H1 (cell line): ENCODE results near the gene GBF1. TPM values are rescaled to one million over a fixed set of nuclear protein-coding genes. Genes with fewer than 3 reads are reported as not detected.

Experiments used
- CTCF ChIA-PET: fragments of 300-600 bp; sonication (Branson Sonifier 250); formaldehyde crosslinking; loops from one replicate; lab custom pipeline; 2021; ENCODE audit not compliant: partially characterized antibody; lab: Charles Lee
- POLR2A ChIA-PET: fragments of 300-600 bp; sonication (Branson Sonifier 250); formaldehyde crosslinking; loops from one replicate; lab custom pipeline; 2021; ENCODE audit warnings: inconsistent platforms; ENCODE audit not compliant: partially characterized antibody; lab: Charles Lee
- DNase-seq, 2 experiments: peaks; one replicate each; pipeline versions ENCODE4 v3.0.0 to v3.0.0-alpha.2; 2010 to 2022; ENCODE audit warnings: low spot score in 2 of 2, low read depth in 1 of 2, mixed read lengths in 1 of 2
- FAIRE-seq: peaks from 2 replicates; lab custom pipeline; 2011; peaks lifted over from hg19 to GRCh38; lab: Jason Lieb, UNC
- H2AFZ ChIP-seq: 2 replicates; pipeline ENCODE4 v1.8.1; 2012; ENCODE audit warnings: low read length, inconsistent platforms
- H2AK5ac ChIP-seq: 2 replicates; pipeline ENCODE4 v1.6.1; 2013; ENCODE audit warnings: low read depth, low read length
- H2BK120ac ChIP-seq: replicated peaks from 2 replicates; pipeline ENCODE3; 2013; ENCODE audit warnings: low read depth, low read length, inconsistent platforms
- H2BK12ac ChIP-seq: 2 replicates; pipeline ENCODE4 v1.6.1; 2013; ENCODE audit warnings: low read depth, low read length
- H2BK15ac ChIP-seq: 2 replicates; pipeline ENCODE4 v1.6.1; 2013; ENCODE audit warnings: low read length
- H2BK20ac ChIP-seq: 2 replicates; pipeline ENCODE4 v1.6.1; 2013; ENCODE audit warnings: low read length
- H2BK5ac ChIP-seq: 2 replicates; pipeline ENCODE4 v1.6.1; 2013; ENCODE audit warnings: low read depth, low read length
- H3K14ac ChIP-seq: 2 replicates; pipeline ENCODE4 v1.6.1; 2013; ENCODE audit warnings: inconsistent platforms; ENCODE audit not compliant: insufficient read length
- H3K18ac ChIP-seq: 2 replicates; pipeline ENCODE4 v1.6.1; 2013; ENCODE audit warnings: low read length; ENCODE audit errors: extremely low read depth
- H3K23ac ChIP-seq: 2 replicates; pipeline ENCODE4 v1.6.1; 2013; ENCODE audit warnings: inconsistent platforms; ENCODE audit not compliant: insufficient read length
- H3K23me2 ChIP-seq: 2 replicates; pipeline ENCODE4 v1.6.1; 2013; ENCODE audit warnings: low read depth, low read length
- H3K27ac ChIP-seq: 2 replicates; pipeline ENCODE4 v1.6.1; 2011; ENCODE audit warnings: low read depth, low read length, inconsistent platforms
- H3K27me3 ChIP-seq, 4 experiments: replicated peaks in 1 of 4; 1 replicate in 1 of 4; 2 replicates in 3 of 4; pipeline versions ENCODE4 v1.6.1 to v1.8.1; 2011 to 2013; ENCODE audit warnings: low read length in 3 of 4, mild to moderate bottlenecking in 3 of 4, inconsistent platforms in 2 of 4, mixed read lengths in 2 of 4, moderate library complexity in 1 of 4; ENCODE audit not compliant: control insufficient read depth in 3 of 4, insufficient read depth in 3 of 4; ENCODE audit errors: extremely low read depth in 1 of 4
- H3K36me3 ChIP-seq, 4 experiments: 2 replicates each; pipeline versions ENCODE4 v1.6.1 to v1.8.1; 2011 to 2013; ENCODE audit warnings: mild to moderate bottlenecking in 4 of 4, low read length in 3 of 4, moderate library complexity in 2 of 4, control low read depth in 1 of 4, inconsistent platforms in 1 of 4; ENCODE audit not compliant: insufficient read depth in 4 of 4, control insufficient read depth in 2 of 4
- H3K4ac ChIP-seq: replicated peaks from 2 replicates; pipeline ENCODE3; 2013; ENCODE audit warnings: low read length, low read depth, mixed read lengths, inconsistent platforms; ENCODE audit not compliant: insufficient read length
- H3K4me1 ChIP-seq, 4 experiments: replicated peaks in 1 of 4; 1 replicate in 1 of 4; 2 replicates in 3 of 4; pipeline versions ENCODE4 v1.6.1 to v1.8.1; 2011 to 2013; ENCODE audit warnings: low read length in 3 of 4, inconsistent platforms in 2 of 4, mixed read lengths in 1 of 4; ENCODE audit not compliant: insufficient read depth in 4 of 4, control insufficient read depth in 3 of 4
- H3K4me2 ChIP-seq, 2 experiments: 2 replicates each; pipeline versions ENCODE4 v1.6.1 to v1.8.1; 2011 to 2013; ENCODE audit warnings: low read depth in 2 of 2, low read length in 2 of 2, control low read depth in 1 of 2, inconsistent platforms in 1 of 2, mild to moderate bottlenecking in 1 of 2; ENCODE audit not compliant: insufficient read depth in 1 of 2
- H3K4me3 ChIP-seq, 4 experiments: fragments of 200-600, 300-600 bp in 1 of 4; sonication (generic), shearing (Covaris generic), sonication (Bioruptor Twin) in 1 of 4; 2 replicates each; pipeline versions ENCODE4 v1.5.1 to v1.8.1; 2011 to 2016; ENCODE audit warnings: low read length in 4 of 4, low read depth in 3 of 4, control low read depth in 2 of 4, inconsistent platforms in 2 of 4, mild to moderate bottlenecking in 2 of 4, mixed read lengths in 1 of 4, moderate library complexity in 1 of 4; ENCODE audit not compliant: insufficient read depth in 2 of 4; ENCODE audit errors: extremely low read depth in 1 of 4
- H3K56ac ChIP-seq: replicated peaks from 2 replicates; pipeline ENCODE3; 2013; ENCODE audit warnings: low read depth, mild to moderate bottlenecking, mixed read lengths, low read length, inconsistent platforms; ENCODE audit not compliant: insufficient read length
- H3K79me1 ChIP-seq: 2 replicates; pipeline ENCODE4 v1.6.1; 2013; ENCODE audit warnings: low read depth, low read length, control low read depth
- H3K79me2 ChIP-seq, 2 experiments: 2 replicates each; pipeline versions ENCODE4 v1.6.1 to v1.8.1; 2012 to 2013; ENCODE audit warnings: low read length in 2 of 2, mild to moderate bottlenecking in 2 of 2, inconsistent platforms in 1 of 2; ENCODE audit not compliant: insufficient read depth in 2 of 2, control insufficient read depth in 1 of 2
- H3K9ac ChIP-seq, 4 experiments: replicated peaks in 1 of 4; 1 replicate in 1 of 4; 2 replicates in 3 of 4; pipeline versions ENCODE4 v1.6.1 to v1.8.1; 2011 to 2013; ENCODE audit warnings: low read depth in 3 of 4, low read length in 3 of 4, control low read depth in 2 of 4, mild to moderate bottlenecking in 2 of 4, moderate library complexity in 2 of 4, inconsistent platforms in 1 of 4; ENCODE audit errors: extremely low read depth in 1 of 4
- H3K9me3 ChIP-seq, 2 experiments: 2 replicates each; pipeline versions ENCODE4 v1.6.1 to v1.8.1; 2012 to 2013; ENCODE audit warnings: mild to moderate bottlenecking in 2 of 2, moderate library complexity in 2 of 2, control low read depth in 1 of 2, inconsistent platforms in 1 of 2, low read depth in 1 of 2, low read length in 1 of 2, mixed read lengths in 1 of 2; ENCODE audit not compliant: insufficient read depth in 2 of 2
- H4K20me1 ChIP-seq, 2 experiments: replicated peaks in 1 of 2; 2 replicates each; pipeline versions ENCODE3 to v1.8.1; 2011 to 2013; ENCODE audit warnings: inconsistent platforms in 2 of 2, low read length in 2 of 2, mild to moderate bottlenecking in 1 of 2; ENCODE audit not compliant: insufficient read depth in 2 of 2, control insufficient read depth in 1 of 2
- H4K5ac ChIP-seq: 2 replicates; pipeline ENCODE4 v1.6.1; 2013; ENCODE audit warnings: low read length, low read depth, mixed read lengths, inconsistent platforms; ENCODE audit not compliant: insufficient read length
- H4K8ac ChIP-seq: 2 replicates; pipeline ENCODE4 v1.8.0; 2013; ENCODE audit warnings: mild to moderate bottlenecking, moderate library complexity, low read length, inconsistent platforms; ENCODE audit not compliant: insufficient read depth; ENCODE audit errors: extremely low read depth
- H4K91ac ChIP-seq: replicated peaks from 2 replicates; pipeline ENCODE3; 2013; ENCODE audit warnings: low read length, mixed read lengths, inconsistent platforms; ENCODE audit not compliant: insufficient read length
- ATF2 ChIP-seq: IDR thresholded peaks from 2 replicates; pipeline ENCODE4 v1.6.1; 2012; ENCODE audit warnings: low read length, inconsistent platforms
- CBX8 ChIP-seq: fragments of 300-800, 300-1000 bp; sonication (generic); IDR thresholded peaks from 2 replicates; pipeline ENCODE4 v1.7.1; 2016; ENCODE audit warnings: low read depth, low read length, borderline replicate concordance
- CHD1 ChIP-seq: IDR thresholded peaks from 2 replicates; pipeline ENCODE4 v1.6.1; 2012; ENCODE audit warnings: low read depth, low read length, improper control_type of control experiment
- FOSL1 ChIP-seq: IDR thresholded peaks from 2 replicates; pipeline ENCODE4 v1.6.1; 2011; ENCODE audit warnings: mild to moderate bottlenecking, low read depth, low read length, moderate library complexity; ENCODE audit not compliant: insufficient read depth
- MAFK ChIP-seq: IDR thresholded peaks from 2 replicates; pipeline ENCODE4 v1.6.1; 2012; ENCODE audit warnings: low read depth, mild to moderate bottlenecking, improper control_type of control experiment, low read length
- NRF1 ChIP-seq: IDR thresholded peaks from 2 replicates; pipeline ENCODE4 v1.6.1; 2011; ENCODE audit warnings: mild to moderate bottlenecking, low read depth, low read length, improper control_type of control experiment
- POLR2A ChIP-seq, 2 experiments: IDR thresholded peaks; 1 replicate in 1 of 2; 2 replicates in 1 of 2; pipeline ENCODE4 v1.6.1; 2011; ENCODE audit warnings: low read depth in 2 of 2, low read length in 2 of 2, mild to moderate bottlenecking in 2 of 2; ENCODE audit errors: control extremely low read depth in 1 of 2
- SIN3A ChIP-seq, 2 experiments: IDR thresholded peaks in 1 of 2; conservative IDR thresholded peaks in 1 of 2; 2 replicates each; pipeline ENCODE4 v1.6.1; 2011 to 2012; ENCODE audit warnings: low read length in 2 of 2, improper control_type of control experiment in 1 of 2, low read depth in 1 of 2, mild to moderate bottlenecking in 1 of 2
- SP1 ChIP-seq: IDR thresholded peaks from 2 replicates; pipeline ENCODE4 v1.6.1; 2011; ENCODE audit warnings: low read depth, low read length
- TAF1 ChIP-seq: IDR thresholded peaks from 2 replicates; pipeline ENCODE4 v1.6.1; 2011; ENCODE audit warnings: mild to moderate bottlenecking, low read depth, low read length
- WGBS, 2 experiments: shearing (Covaris generic) in 1 of 2; methylation state at CpG; one replicate each; pipeline versions ENCODE4 v1.1.6 to v1.1.7; 2013 to 2015; ENCODE audit warnings: low lambda C conversion rate in 2 of 2, mixed read lengths in 2 of 2, inconsistent platforms in 1 of 2, low coverage in 1 of 2, missing lambda C conversion rate in 1 of 2; ENCODE audit not compliant: insufficient replicate concordance in 2 of 2, insufficient coverage in 1 of 2, insufficient read length in 1 of 2; ENCODE audit errors: extremely low coverage in 1 of 2, missing lambda C conversion rate in 1 of 2; 5-methylcytosine and 5-hydroxymethylcytosine counted together
- polyA plus RNA-seq, 7 experiments: library from polyadenylated mRNA; depleted of rRNA in 3 of 7; stranded (reverse) in 5 of 7; unstranded in 2 of 7; fragments of >200 nt in 5 of 7; fragments of 200-250 nt in 2 of 7; gene quantifications; 1 replicate in 5 of 7; 2 replicates in 1 of 7; 4 replicates in 1 of 7; pipeline versions ENCODE4 v1.2.1 to v1.2.3, GENCODE V29; 2011 to 2013; ENCODE audit warnings: missing spikeins in 2 of 7, mixed read lengths in 2 of 7
- total RNA-seq: library from RNA; stranded (reverse); fragmentation: NEBNext Ultra II Directional; extraction: Animal tissue kit (Norgen Biotek cat#: 25700); gene quantifications from 2 replicates; pipeline ENCODE4 v1.2.1, GENCODE V29; 2021
- TF ChIP-seq, protein P1 (sequence below): IDR thresholded peaks from 2 replicates; pipeline ENCODE4 v1.6.1; 2011; ENCODE audit warnings: low read depth, mild to moderate bottlenecking, low read length; ENCODE audit not compliant: insufficient read depth

The GBF1 gene
- total and polyA plus RNA-seq, 2 of the 8 experiments (the other 6 are each of a cell fraction or from before 2014, with no cell fraction given), result 11.0 to 25.5 TPM

DNA sequence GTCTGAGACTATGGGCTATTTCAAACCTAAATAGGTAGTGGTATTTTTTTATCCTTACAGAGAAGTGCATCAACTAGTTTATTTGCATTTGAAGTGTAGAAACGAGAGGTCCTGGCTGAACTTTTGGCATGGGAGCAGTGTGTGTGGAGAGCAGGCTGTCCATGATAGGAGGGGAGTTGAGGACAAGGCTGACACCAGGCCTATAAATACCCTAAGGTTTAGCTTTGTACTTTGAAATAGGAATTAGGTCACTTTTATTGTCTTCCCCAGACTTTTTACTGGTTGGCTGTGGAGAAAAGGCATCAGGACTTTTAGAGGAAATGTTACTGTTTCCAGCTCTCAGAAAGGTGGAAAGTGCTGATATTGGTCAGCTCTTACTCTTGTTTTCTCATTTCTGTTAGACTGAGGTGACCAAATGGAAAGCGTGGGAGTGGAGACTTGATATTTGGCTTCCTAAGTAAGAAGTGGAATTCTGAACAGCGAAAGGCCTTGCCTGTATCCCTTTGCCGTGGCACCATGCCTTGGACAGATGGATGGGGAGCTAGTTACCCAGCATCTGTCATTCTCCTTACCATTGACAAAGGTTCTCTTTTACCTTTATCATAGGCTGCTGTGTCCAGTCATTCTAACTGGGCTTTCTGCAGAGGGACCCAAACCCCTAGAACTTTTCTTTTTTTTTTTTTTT is 46.0 kb downstream of the GBF1 start:
- no peak overlapping the region for H3K14ac ChIP-seq
- no peak overlapping the region for H3K4me3 ChIP-seq
- H3K27me3 ChIP-seq, result no peaks in the 10 kb centered on the region
- H3K9me3 ChIP-seq, result no peaks in the 10 kb centered on the region
- no peaks in the 10 kb centered on the region for H3K23me2 ChIP-seq
- H3K4me2 ChIP-seq, result no peak overlapping the region
- H2BK120ac ChIP-seq, result no peak overlapping the region
- H3K79me1 ChIP-seq, result peaks cover 2% of the 10 kb centered on the region; the same call in 1 of the 2 replicates
- H4K5ac ChIP-seq, result no peak overlapping the region
- no peak overlapping the region for H3K23ac ChIP-seq
- H2BK15ac ChIP-seq, result no peak overlapping the region
- H3K4ac ChIP-seq, result no peak overlapping the region
- no peak overlapping the region for H3K56ac ChIP-seq
- 84% methylated on average over 4 of the region's 4 CpGs; no CpG with 5 or more reads in 1 of the 2 experiments for WGBS, 2 experiments
- DNase-seq, result no peak
- H2BK20ac ChIP-seq, result no peak overlapping the region
- H2BK12ac ChIP-seq, result no peak overlapping the region
- no peaks in the 10 kb centered on the region for H3K79me2 ChIP-seq
- ChIA-PET POLR2A (no interaction called here), CTCF (interaction anchor here (0.7 to 1.7 kb wide), 7 partner anchors 9 to 212 kb away, joined by 3 to 4 read pairs (median 3); no protein-coding TSS in a partner anchor)
- H2AK5ac ChIP-seq, result no peak overlapping the region
- H3K9ac ChIP-seq, result no peak overlapping the region
- H3K27ac ChIP-seq, result no peak overlapping the region
- H4K8ac ChIP-seq, result no peak overlapping the region
- H3K36me3 ChIP-seq, result no peaks in the 10 kb centered on the region
- H3K18ac ChIP-seq, result no peak overlapping the region
- no peak overlapping the region for H2AFZ ChIP-seq
- H4K20me1 ChIP-seq, result peaks cover 0 to 6% of the 10 kb centered on the region in 2 experiments
- no peaks in the 10 kb centered on the region for H3K4me1 ChIP-seq
- no peak overlapping the region for H4K91ac ChIP-seq
- no peak overlapping the region for H2BK5ac ChIP-seq
- FAIRE-seq, result no peak
- TF ChIP-seq POLR2A (IDR thresholded peaks at IDR 0.05; ENCODE audit: control extremely low read depth in 1 of 2, low read depth in 2 of 2, low read length in 2 of 2) (no peak), ATF2 (no peak), SIN3A (conservative IDR thresholded peaks at IDR 0.05 in 1 of 2, IDR thresholded peaks at IDR 0.05 in 1 of 2; ENCODE audit: low read depth in 1 of 2, low read length in 2 of 2) (no peak), SP1 (no peak), TAF1 (no peak), FOSL1 (no peak), MAFK (no peak), CBX8 (no peak), CHD1 (no peak), NRF1 (no peak)
- TF ChIP-seq, protein P1, sequence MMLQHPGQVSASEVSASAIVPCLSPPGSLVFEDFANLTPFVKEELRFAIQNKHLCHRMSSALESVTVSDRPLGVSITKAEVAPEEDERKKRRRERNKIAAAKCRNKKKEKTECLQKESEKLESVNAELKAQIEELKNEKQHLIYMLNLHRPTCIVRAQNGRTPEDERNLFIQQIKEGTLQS, result no peak
